ENCODE results near the gene RNMT.

DNA sequence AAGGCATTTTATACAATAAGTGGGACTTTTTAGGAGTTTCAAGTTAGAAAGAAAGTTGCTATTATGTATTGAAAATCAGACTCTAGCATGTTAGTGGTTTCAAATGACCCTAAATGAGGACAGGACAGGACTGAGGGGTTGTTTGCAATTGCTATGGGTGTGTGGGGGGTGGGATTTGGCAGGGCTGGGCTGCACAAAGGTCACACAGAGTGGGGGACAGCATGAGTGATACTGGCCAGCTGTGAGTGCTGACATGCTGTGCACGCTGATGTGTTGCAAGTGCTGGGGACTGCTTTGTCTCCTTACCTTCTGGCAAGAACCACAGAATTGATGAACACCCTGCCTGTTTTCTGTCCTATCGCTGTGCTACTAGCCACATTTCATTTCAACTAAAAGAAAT lies 29.8 kb downstream of the RNMT start:
- TF ChIP-seq, protein P1, sequence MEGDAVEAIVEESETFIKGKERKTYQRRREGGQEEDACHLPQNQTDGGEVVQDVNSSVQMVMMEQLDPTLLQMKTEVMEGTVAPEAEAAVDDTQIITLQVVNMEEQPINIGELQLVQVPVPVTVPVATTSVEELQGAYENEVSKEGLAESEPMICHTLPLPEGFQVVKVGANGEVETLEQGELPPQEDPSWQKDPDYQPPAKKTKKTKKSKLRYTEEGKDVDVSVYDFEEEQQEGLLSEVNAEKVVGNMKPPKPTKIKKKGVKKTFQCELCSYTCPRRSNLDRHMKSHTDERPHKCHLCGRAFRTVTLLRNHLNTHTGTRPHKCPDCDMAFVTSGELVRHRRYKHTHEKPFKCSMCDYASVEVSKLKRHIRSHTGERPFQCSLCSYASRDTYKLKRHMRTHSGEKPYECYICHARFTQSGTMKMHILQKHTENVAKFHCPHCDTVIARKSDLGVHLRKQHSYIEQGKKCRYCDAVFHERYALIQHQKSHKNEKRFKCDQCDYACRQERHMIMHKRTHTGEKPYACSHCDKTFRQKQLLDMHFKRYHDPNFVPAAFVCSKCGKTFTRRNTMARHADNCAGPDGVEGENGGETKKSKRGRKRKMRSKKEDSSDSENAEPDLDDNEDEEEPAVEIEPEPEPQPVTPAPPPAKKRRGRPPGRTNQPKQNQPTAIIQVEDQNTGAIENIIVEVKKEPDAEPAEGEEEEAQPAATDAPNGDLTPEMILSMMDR (conservative IDR thresholded peaks at IDR 0.05; ENCODE audit: low read depth in 2 of 2), result no peak
- TF ChIP-seq POLR2AphosphoS5 (IDR thresholded peaks at IDR 0.05; ENCODE audit: low read depth) (no peak), EZH2phosphoT487 (IDR thresholded peaks at IDR 0.05; ENCODE audit: unreplicated experiment) (no peak), EZH2 (IDR thresholded peaks at IDR 0.05; ENCODE audit: low read depth, unreplicated experiment) (no peak), REST (IDR thresholded peaks at IDR 0.05; ENCODE audit: unreplicated experiment) (no peak), STAT1 (IDR thresholded peaks at IDR 0.05; ENCODE audit: unreplicated experiment) (no peak), ZNF114 (CRISPR knock-in tag; IDR thresholded peaks at IDR 0.05) (no peak), CREB1 (CRISPR knock-in tag; IDR thresholded peaks at IDR 0.05; ENCODE audit: low read depth) (no peak), JUNB (IDR thresholded peaks at IDR 0.05; ENCODE audit: unreplicated experiment) (no peak)
- TF ChIP-seq, protein P2, sequence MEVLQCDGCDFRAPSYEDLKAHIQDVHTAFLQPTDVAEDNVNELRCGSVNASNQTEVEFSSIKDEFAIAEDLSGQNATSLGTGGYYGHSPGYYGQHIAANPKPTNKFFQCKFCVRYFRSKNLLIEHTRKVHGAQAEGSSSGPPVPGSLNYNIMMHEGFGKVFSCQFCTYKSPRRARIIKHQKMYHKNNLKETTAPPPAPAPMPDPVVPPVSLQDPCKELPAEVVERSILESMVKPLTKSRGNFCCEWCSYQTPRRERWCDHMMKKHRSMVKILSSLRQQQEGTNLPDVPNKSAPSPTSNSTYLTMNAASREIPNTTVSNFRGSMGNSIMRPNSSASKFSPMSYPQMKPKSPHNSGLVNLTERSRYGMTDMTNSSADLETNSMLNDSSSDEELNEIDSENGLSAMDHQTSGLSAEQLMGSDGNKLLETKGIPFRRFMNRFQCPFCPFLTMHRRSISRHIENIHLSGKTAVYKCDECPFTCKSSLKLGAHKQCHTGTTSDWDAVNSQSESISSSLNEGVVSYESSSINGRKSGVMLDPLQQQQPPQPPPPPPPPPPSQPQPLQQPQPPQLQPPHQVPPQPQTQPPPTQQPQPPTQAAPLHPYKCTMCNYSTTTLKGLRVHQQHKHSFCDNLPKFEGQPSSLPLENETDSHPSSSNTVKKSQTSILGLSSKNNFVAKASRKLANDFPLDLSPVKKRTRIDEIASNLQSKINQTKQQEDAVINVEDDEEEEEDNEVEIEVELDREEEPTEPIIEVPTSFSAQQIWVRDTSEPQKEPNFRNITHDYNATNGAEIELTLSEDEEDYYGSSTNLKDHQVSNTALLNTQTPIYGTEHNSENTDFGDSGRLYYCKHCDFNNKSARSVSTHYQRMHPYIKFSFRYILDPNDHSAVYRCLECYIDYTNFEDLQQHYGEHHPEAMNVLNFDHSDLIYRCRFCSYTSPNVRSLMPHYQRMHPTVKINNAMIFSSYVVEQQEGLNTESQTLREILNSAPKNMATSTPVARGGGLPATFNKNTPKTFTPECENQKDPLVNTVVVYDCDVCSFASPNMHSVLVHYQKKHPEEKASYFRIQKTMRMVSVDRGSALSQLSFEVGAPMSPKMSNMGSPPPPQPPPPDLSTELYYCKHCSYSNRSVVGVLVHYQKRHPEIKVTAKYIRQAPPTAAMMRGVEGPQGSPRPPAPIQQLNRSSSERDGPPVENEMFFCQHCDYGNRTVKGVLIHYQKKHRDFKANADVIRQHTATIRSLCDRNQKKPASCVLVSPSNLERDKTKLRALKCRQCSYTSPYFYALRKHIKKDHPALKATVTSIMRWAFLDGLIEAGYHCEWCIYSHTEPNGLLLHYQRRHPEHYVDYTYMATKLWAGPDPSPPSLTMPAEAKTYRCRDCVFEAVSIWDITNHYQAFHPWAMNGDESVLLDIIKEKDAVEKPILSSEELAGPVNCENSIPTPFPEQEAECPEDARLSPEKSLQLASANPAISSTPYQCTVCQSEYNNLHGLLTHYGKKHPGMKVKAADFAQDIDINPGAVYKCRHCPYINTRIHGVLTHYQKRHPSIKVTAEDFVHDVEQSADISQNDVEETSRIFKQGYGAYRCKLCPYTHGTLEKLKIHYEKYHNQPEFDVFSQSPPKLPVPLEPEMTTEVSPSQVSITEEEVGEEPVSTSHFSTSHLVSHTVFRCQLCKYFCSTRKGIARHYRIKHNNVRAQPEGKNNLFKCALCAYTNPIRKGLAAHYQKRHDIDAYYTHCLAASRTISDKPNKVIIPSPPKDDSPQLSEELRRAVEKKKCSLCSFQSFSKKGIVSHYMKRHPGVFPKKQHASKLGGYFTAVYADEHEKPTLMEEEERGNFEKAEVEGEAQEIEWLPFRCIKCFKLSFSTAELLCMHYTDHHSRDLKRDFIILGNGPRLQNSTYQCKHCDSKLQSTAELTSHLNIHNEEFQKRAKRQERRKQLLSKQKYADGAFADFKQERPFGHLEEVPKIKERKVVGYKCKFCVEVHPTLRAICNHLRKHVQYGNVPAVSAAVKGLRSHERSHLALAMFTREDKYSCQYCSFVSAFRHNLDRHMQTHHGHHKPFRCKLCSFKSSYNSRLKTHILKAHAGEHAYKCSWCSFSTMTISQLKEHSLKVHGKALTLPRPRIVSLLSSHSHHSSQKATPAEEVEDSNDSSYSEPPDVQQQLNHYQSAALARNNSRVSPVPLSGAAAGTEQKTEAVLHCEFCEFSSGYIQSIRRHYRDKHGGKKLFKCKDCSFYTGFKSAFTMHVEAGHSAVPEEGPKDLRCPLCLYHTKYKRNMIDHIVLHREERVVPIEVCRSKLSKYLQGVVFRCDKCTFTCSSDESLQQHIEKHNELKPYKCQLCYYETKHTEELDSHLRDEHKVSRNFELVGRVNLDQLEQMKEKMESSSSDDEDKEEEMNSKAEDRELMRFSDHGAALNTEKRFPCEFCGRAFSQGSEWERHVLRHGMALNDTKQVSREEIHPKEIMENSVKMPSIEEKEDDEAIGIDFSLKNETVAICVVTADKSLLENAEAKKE (CRISPR knock-in tag; IDR thresholded peaks at IDR 0.05), result no peak
- TF ChIP-seq, protein P3, sequence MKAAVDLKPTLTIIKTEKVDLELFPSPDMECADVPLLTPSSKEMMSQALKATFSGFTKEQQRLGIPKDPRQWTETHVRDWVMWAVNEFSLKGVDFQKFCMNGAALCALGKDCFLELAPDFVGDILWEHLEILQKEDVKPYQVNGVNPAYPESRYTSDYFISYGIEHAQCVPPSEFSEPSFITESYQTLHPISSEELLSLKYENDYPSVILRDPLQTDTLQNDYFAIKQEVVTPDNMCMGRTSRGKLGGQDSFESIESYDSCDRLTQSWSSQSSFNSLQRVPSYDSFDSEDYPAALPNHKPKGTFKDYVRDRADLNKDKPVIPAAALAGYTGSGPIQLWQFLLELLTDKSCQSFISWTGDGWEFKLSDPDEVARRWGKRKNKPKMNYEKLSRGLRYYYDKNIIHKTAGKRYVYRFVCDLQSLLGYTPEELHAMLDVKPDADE (IDR thresholded peaks at IDR 0.05), result no peak
